K562 (cell line): ENCODE measurements around the gene FBXL13. TPM values are rescaled to one million over a fixed set of nuclear protein-coding genes. Genes with fewer than 3 reads are reported as not detected.

Source experiments
- BMI1 ChIP-seq: fragments of 150-350 bp; IDR thresholded peaks from 2 replicates; pipeline ENCODE4 v1.6.1; 2014; ENCODE audit warnings: low read length
- HNRNPUL1 ChIP-seq: fragments of 200-400 bp; formaldehyde crosslinking; IDR thresholded peaks from 2 replicates; pipeline ENCODE4 v1.6.1; 2017; ENCODE audit warnings: low read length
- MTA1 ChIP-seq: fragments of 450-650 bp; IDR thresholded peaks from 2 replicates; pipeline ENCODE4 v1.6.1; 2017; ENCODE audit warnings: borderline replicate concordance
- MYNN ChIP-seq, 2 experiments: sonication (generic); formaldehyde crosslinking in 1 of 2; IDR thresholded peaks; 2 replicates each; pipeline versions ENCODE4 v1.5.0 to v1.6.1; 2016 to 2020; ENCODE audit warnings: antibody characterized with exemption in 1 of 2, missing genetic modification reagents in 1 of 2
- NCOA2 ChIP-seq, 2 experiments: fragments of 450-650 bp; IDR thresholded peaks; 2 replicates each; pipeline ENCODE4 v1.6.1; 2018; ENCODE audit warnings: mild to moderate bottlenecking in 2 of 2, moderate library complexity in 1 of 2; ENCODE audit not compliant: partially characterized antibody in 2 of 2
- SIRT6 ChIP-seq: IDR thresholded peaks from one replicate; pipeline ENCODE4 v1.6.1; 2012; ENCODE audit warnings: low read depth, mild to moderate bottlenecking, control low read depth, inconsistent platforms, low read length, moderate library complexity
- XRCC3 ChIP-seq: fragments of 450-650 bp; IDR thresholded peaks from 2 replicates; pipeline ENCODE4 v1.6.1; 2017; ENCODE audit warnings: mild to moderate bottlenecking, moderate library complexity
- ZNF41 ChIP-seq: fragments of 250-450 bp; sonication (Bioruptor Pico); conservative IDR thresholded peaks from 2 replicates; pipeline ENCODE4 v1.4.0; 2020; ENCODE audit warnings: mild to moderate bottlenecking
- ZNF551 ChIP-seq: fragments of 250-450 bp; sonication (Bioruptor Pico); IDR thresholded peaks from 2 replicates; pipeline ENCODE4 v1.5.0; 2021; ENCODE audit warnings: mild to moderate bottlenecking, moderate library complexity
- polyA plus RNA-seq, 8 experiments: library from polyadenylated mRNA; depleted of rRNA in 4 of 8; stranded (reverse) in 5 of 8; unstranded in 3 of 8; fragments of >200 nt; fragmentation: Nextera tagmentation in 2 of 8; fragmentation: Illumina TruSeq in 1 of 8; extraction: Ambion mirVana in 2 of 8; extraction: Trizol in 1 of 8; gene quantifications; 2 replicates each; pipeline versions ENCODE4 v1.2.1 to v1.2.3, GENCODE V29; 2011 to 2014; ENCODE audit warnings: inconsistent platforms in 1 of 8, missing spikeins in 1 of 8
- total RNA-seq, 7 experiments: library from RNA; depleted of rRNA in 6 of 7; stranded (reverse); fragments of >200 nt in 6 of 7; fragmentation: Illumina TruSeq in 2 of 7; extraction: Trizol in 2 of 7; gene quantifications; 2 replicates each; pipeline versions ENCODE4 v1.2.1 to v1.2.3, GENCODE V29; 2011 to 2021; ENCODE audit warnings: low replicate concordance in 1 of 7
- TF ChIP-seq, protein P1 (sequence below): sonication (generic); formaldehyde crosslinking; IDR thresholded peaks from 2 replicates; pipeline ENCODE4 v1.8.0; 2022; ENCODE audit warnings: mild to moderate bottlenecking, missing genetic modification reagents
- TF ChIP-seq, protein P2 (sequence below): fragments of 450-650 bp; formaldehyde crosslinking; IDR thresholded peaks from 2 replicates; pipeline ENCODE4 v1.4.0; 2020; ENCODE audit warnings: mild to moderate bottlenecking, moderate library complexity
- TF ChIP-seq, protein P3 (sequence below): fragments of 450-650 bp; IDR thresholded peaks from 2 replicates; pipeline ENCODE4 v1.6.1; 2018; ENCODE audit not compliant: partially characterized antibody
- TF ChIP-seq, protein P4 (sequence below): fragments of 450-650 bp; formaldehyde crosslinking; conservative IDR thresholded peaks from 2 replicates; pipeline ENCODE4 v1.4.0; 2022; ENCODE audit warnings: mild to moderate bottlenecking, missing genetic modification characterization

Gene FBXL13
- total and polyA plus RNA-seq, 9 of the 15 experiments (the other 6 are each of a cell fraction or from before 2014, with no cell fraction given) = 16.3 to 55.0 (median 25.4) TPM

DNA sequence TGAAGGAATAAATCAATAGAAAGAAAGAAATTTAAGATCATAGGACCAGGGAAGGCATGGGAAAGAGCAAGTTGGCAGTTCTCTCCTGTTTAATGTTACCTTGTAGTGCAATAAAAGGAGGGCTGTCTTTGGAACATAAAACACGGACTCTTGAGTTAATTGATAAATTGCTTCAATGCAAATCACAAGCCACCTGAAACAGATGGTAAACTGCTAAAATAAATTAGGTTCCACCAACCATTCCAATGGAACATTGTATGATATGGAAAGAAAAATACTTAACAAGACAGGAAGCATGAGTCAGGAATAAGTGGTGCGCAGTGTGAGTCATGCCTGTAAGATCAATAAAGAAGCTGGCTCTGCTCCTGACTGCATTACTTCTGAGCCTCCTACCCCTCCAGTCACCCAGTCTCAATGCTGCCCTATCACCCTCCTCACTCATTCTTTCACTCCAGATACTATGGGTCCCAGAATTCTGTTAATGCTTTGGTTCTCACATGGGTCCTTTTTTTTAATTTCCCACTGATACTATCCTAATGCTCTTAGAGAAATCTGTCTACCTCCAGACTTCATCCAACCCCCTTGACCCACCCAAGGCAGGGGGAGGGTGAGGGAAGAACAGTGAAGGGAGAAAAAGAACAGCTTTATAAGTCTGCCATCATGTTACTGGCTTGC lies 82.9 kb downstream of the FBXL13 start (continued):
- TF ChIP-seq, protein P1, sequence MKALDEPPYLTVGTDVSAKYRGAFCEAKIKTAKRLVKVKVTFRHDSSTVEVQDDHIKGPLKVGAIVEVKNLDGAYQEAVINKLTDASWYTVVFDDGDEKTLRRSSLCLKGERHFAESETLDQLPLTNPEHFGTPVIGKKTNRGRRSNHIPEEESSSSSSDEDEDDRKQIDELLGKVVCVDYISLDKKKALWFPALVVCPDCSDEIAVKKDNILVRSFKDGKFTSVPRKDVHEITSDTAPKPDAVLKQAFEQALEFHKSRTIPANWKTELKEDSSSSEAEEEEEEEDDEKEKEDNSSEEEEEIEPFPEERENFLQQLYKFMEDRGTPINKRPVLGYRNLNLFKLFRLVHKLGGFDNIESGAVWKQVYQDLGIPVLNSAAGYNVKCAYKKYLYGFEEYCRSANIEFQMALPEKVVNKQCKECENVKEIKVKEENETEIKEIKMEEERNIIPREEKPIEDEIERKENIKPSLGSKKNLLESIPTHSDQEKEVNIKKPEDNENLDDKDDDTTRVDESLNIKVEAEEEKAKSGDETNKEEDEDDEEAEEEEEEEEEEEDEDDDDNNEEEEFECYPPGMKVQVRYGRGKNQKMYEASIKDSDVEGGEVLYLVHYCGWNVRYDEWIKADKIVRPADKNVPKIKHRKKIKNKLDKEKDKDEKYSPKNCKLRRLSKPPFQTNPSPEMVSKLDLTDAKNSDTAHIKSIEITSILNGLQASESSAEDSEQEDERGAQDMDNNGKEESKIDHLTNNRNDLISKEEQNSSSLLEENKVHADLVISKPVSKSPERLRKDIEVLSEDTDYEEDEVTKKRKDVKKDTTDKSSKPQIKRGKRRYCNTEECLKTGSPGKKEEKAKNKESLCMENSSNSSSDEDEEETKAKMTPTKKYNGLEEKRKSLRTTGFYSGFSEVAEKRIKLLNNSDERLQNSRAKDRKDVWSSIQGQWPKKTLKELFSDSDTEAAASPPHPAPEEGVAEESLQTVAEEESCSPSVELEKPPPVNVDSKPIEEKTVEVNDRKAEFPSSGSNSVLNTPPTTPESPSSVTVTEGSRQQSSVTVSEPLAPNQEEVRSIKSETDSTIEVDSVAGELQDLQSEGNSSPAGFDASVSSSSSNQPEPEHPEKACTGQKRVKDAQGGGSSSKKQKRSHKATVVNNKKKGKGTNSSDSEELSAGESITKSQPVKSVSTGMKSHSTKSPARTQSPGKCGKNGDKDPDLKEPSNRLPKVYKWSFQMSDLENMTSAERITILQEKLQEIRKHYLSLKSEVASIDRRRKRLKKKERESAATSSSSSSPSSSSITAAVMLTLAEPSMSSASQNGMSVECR (CRISPR knock-in tag) = no peak
- TF ChIP-seq HNRNPUL1 = 0 out of 2 replicates have a peak, but pooled peaks have one; percentile 40
- TF ChIP-seq, protein P2, sequence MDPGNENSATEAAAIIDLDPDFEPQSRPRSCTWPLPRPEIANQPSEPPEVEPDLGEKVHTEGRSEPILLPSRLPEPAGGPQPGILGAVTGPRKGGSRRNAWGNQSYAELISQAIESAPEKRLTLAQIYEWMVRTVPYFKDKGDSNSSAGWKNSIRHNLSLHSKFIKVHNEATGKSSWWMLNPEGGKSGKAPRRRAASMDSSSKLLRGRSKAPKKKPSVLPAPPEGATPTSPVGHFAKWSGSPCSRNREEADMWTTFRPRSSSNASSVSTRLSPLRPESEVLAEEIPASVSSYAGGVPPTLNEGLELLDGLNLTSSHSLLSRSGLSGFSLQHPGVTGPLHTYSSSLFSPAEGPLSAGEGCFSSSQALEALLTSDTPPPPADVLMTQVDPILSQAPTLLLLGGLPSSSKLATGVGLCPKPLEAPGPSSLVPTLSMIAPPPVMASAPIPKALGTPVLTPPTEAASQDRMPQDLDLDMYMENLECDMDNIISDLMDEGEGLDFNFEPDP (CRISPR knock-in tag) = 0 out of 2 replicates have a peak, but pooled peaks have one; percentile 7
- 0 out of 2 replicates have a peak, but pooled peaks have one; percentile 4 for TF ChIP-seq ZNF41 (CRISPR knock-in tag)
- TF ChIP-seq NCOA2 (IDR thresholded peaks at IDR 0.05; ENCODE audit: partially characterized antibody in 2 of 2) = peak in 1 of 2 experiments; percentile 55
- TF ChIP-seq XRCC3 = no peak
- peak; percentile 48; the same call in 1 of the 2 replicates for TF ChIP-seq MYNN (IDR thresholded peaks at IDR 0.05)
- TF ChIP-seq MYNN (CRISPR knock-in tag; IDR thresholded peaks at IDR 0.05) = no peak
- TF ChIP-seq, protein P3, sequence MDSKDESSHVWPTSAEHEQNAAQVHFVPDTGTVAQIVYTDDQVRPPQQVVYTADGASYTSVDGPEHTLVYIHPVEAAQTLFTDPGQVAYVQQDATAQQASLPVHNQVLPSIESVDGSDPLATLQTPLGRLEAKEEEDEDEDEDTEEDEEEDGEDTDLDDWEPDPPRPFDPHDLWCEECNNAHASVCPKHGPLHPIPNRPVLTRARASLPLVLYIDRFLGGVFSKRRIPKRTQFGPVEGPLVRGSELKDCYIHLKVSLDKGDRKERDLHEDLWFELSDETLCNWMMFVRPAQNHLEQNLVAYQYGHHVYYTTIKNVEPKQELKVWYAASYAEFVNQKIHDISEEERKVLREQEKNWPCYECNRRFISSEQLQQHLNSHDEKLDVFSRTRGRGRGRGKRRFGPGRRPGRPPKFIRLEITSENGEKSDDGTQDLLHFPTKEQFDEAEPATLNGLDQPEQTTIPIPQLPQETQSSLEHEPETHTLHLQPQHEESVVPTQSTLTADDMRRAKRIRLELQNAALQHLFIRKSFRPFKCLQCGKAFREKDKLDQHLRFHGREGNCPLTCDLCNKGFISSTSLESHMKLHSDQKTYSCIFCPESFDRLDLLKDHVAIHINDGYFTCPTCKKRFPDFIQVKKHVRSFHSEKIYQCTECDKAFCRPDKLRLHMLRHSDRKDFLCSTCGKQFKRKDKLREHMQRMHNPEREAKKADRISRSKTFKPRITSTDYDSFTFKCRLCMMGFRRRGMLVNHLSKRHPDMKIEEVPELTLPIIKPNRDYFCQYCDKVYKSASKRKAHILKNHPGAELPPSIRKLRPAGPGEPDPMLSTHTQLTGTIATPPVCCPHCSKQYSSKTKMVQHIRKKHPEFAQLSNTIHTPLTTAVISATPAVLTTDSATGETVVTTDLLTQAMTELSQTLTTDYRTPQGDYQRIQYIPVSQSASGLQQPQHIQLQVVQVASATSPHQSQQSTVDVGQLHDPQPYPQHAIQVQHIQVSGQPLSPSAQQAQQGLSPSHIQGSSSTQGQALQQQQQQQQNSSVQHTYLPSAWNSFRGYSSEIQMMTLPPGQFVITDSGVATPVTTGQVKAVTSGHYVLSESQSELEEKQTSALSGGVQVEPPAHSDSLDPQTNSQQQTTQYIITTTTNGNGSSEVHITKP = peak; percentile 2
- no peak for TF ChIP-seq SIRT6
- TF ChIP-seq MTA1 = peak; percentile 80; the same call in 1 of the 2 replicates
- TF ChIP-seq, protein P4, sequence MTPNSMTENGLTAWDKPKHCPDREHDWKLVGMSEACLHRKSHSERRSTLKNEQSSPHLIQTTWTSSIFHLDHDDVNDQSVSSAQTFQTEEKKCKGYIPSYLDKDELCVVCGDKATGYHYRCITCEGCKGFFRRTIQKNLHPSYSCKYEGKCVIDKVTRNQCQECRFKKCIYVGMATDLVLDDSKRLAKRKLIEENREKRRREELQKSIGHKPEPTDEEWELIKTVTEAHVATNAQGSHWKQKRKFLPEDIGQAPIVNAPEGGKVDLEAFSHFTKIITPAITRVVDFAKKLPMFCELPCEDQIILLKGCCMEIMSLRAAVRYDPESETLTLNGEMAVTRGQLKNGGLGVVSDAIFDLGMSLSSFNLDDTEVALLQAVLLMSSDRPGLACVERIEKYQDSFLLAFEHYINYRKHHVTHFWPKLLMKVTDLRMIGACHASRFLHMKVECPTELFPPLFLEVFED (CRISPR knock-in tag) = peak; percentile 72; the same call in 1 of the 2 replicates
- no peak for TF ChIP-seq BMI1
- no peak for TF ChIP-seq ZNF551
